ENCODE measurements around the gene COMTD1. TPM values are rescaled to one million over a fixed set of nuclear protein-coding genes. Genes with fewer than 3 reads are reported as not detected.
"Not testable (repeated sequence)": the region's sequence is repeated elsewhere in the genome, so short reads cannot be mapped to it uniquely, and the experiment has no call there.

The COMTD1 gene
- total RNA-seq, 2 donors from 2014 or later = 10.0 to 18.1 TPM

- DNase-seq (ENCODE audit: low spot score) = peak; percentile 96
- intact Hi-C loops (cut with DNase I) = loop anchor here in 1 of 2 donors (5.0 kb wide), 1 partner anchor 118 kb away; the partner anchor contains the start of gene SAMD8
Measured at GRCh38 chr10:75230600-75231038, 5.1 kb downstream of the COMTD1 start.

DNA sequence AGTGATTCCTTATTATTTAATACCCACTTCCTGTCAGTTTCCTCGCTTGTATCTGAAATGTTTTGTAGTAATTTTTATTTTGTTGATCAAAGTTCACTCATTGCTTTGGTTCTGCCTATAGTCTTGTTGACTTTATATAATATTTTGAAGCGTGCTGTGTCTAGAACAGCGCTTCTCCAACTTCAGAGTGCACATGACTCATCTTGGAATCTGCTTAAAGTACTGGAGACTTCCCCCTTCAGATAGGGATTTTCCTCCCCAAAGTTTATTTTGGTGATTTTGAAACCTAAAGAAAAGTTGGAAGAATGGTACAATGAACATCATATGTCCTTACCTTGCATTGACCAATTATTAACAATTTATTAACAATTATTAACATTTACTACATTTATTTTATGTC, 5.8 kb downstream of the COMTD1 start:
- DNase-seq (ENCODE audit: low spot score) = no peak
- intact Hi-C loops (cut with DNase I) = loop anchor here in 1 of 2 donors (5.0 kb wide), 1 partner anchor 118 kb away; the partner anchor contains the start of gene SAMD8

GRCh38 chr10:75228834-75229233, 6.9 kb downstream of the COMTD1 start:
- no peak for DNase-seq (ENCODE audit: low spot score)
- intact Hi-C loops (cut with DNase I) = no loop called here

GRCh38 chr10:75228278-75228677, 7.5 kb downstream of the COMTD1 start:
- no peak for DNase-seq (ENCODE audit: low spot score)
- intact Hi-C loops (cut with DNase I) = no loop called here

DNA sequence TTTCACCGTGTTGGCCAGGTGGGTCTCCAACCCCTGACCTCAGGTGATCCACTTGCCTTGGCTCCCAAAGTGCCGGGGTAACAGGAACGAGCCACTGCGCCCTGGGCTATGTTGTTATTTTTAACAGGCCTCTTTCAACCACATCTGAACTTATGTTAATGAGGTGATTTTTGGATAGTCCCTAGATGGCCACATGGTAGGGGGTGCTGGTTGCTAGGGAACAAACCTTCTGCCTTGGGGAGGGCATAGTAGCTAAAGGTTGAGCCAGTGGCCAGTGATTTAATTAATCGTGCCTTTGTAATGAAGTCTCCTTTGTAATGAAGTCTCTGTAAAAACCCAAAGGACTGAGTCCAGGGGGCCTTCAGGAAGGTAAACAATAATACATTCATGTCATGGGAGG, 9.1 kb downstream of the COMTD1 start:
- intact Hi-C loops (cut with DNase I) = no loop called here
- DNase-seq (ENCODE audit: low spot score) = no peak

DNA sequence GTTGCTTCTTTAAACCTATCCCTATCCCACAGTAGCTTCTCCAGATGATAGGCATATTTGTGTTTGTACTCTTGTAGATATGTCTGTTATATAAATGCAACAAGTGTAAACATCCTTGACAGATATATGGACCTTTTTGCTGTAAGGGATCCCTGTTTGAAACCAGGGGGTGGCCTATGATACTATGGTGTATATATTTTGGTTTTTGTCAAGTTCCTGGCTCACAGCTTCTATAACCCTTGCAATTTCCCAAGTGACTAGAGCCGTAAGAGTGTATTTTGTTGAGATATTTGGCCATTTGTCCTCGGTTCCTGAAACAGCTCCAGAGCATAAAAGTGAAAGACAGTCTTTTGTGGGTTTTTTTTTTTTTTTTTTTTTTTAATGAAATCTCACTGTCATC, 9.7 kb downstream of the COMTD1 start:
- DNase-seq (ENCODE audit: low spot score) = no peak
- intact Hi-C loops (cut with DNase I) = no loop called here

GRCh38 chr10:75223507-75223906, 12.2 kb downstream of the COMTD1 start:
- no peak for DNase-seq (ENCODE audit: low spot score)
- intact Hi-C loops (cut with DNase I) = no loop called here

GRCh38 chr10:75221492-75221891, 14.3 kb downstream of the COMTD1 start:
- intact Hi-C loops (cut with DNase I); DNase-seq (ENCODE audit: low spot score): not testable (repeated sequence)

DNA sequence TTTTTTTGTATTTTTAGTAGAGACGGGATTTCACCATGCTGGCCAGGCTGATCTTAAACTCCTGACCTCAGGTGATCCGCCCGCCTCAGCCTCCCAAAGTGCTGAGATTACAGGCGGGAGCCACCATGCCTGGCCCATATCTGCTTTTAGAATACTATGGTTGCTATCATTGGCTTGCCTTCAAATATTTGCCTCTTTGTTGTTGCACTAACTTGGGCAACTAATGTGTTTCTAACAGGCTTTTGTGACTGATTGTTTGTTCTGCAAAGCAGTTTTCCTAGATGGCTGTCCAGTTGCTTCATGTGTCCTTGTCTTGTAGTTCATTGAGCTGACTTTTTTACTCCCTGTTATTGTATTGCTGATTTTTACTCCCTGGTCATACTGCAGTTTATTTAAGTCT, 15.5 kb downstream of the COMTD1 start:
- DNase-seq (ENCODE audit: low spot score) = no peak
- intact Hi-C loops (cut with DNase I) = no loop called here

GRCh38 chr10:75212343-75212742, 23.4 kb downstream of the COMTD1 start:
- DNase-seq (ENCODE audit: low spot score) = no peak
- intact Hi-C loops (cut with DNase I) = no loop called here

DNA sequence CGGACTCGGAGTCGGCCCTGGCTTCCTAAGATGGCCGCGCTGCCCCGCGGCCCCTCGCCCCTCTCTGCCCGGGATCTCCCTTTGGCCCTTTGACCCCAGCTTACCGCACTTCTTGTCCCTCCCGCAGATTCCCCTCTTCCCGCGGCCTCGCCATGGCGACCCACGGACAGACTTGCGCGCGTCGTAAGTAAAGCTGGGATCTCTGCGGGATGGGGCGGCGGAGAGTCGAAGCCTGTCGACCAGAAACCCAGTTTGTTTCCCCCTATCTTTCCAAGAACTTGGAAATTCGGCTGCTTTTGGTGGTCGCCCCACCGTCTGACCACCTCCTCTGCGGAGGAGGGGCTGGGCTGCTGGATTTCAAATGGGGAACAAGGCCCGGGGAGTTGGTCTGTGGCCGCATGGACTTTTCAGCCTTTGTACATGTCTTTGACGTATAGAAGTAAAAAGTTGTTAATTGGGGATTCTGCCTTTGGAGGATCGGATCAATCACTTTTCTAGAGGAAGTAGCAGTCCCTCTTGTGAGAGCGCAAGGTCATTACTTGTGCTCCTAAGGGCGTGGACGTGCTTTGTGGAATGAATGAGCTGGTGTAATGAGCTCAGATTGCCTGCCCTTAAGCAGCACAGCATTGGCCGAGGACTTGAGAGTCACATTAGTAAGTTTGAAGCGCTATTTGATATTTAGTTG, 24.6 kb downstream of the COMTD1 start:
- no peak for DNase-seq (ENCODE audit: low spot score)
- intact Hi-C loops (cut with DNase I) = no loop called here

DNA sequence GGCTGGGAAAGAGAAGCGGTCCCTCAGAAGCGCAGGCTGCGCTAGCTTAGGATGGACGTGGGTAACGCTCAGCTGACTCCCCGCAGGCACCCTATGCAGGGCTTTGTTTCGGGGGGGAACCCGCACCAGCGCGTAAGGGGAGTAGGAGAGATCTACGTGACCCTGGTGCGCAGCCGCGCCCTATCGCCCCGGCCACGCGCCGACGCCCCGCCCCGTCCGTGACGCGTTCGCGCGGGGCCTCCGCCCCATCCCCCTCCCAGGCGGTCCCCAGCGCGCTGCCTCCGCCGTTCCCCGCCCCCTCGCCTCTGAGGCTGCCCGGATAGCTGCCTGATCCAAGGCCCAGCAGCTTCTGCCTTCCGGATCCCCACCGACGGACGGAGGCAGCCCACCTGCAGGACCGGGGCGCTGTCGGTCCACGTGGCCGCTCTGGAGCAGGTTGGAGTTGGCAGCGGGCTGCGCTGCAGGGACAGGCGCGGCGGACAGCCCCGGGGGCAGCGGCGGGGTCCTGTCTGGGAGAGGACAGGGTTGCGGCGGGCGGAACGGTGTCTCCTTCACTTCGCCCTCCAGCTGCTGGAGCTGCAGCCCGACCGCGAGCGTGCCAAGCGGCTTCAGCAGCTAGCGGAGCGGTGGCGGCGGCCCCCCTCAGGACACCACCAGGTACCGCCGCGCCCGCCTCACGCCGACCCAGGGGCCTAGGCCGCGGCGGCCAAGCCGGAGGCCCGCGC, 25.3 kb downstream of the COMTD1 start, which contains the start of gene VDAC2:
VDAC2 (plus strand) TSS at position 515 of the 725 bp plus-strand sequence. CDS start 363 bp downstream, outside the sequence.
- peak; percentile 98 for DNase-seq (ENCODE audit: low spot score)
- intact Hi-C loops (cut with DNase I) = no loop called here

- DNase-seq (ENCODE audit: low spot score) = peak; percentile 96
- intact Hi-C loops (cut with DNase I) = no loop called here
Measured at GRCh38 chr10:75209921-75210281, 25.9 kb downstream of the COMTD1 start.

DNA sequence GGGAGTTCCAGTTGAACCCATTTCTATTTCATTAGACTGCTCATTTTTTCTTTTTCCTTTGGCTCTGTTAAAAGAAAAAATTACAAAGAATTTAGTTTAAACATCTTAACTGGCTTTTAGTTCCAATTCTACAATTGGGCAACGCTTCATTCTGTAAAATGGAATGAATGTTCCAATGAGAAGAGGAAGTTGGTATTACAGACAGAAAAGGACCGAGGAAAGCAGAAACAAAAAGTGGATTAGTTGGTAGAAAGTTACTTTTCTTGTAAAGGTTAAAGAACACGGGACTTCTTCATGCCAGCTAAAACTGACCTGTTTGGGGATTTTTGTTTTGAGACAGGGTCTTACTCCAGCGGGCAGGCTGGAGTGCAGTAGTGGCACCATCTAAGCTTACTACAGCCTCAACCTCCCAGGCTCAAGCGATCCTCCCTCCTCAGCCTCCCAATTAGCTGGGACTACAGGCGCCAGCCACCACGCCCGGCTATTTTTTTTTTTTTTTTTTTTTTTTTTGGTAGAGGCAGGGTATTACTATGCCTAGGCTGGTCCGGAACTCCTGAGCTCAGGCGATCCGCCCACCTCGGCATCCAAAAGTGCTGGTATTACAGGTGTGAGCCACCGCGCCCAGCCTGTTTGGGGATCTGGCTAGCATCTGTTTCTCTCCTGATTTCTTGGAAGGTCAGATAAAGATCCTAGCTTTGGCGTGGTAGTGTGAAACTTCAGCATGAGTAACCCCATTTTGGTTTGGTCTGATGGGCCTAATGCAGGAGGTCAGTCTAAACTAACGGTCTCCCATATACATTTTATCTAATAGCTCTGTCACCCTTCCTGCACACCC, 26.5 kb downstream of the COMTD1 start:
- DNase-seq (ENCODE audit: low spot score) = no peak
- intact Hi-C loops (cut with DNase I) = no loop called here

DNA sequence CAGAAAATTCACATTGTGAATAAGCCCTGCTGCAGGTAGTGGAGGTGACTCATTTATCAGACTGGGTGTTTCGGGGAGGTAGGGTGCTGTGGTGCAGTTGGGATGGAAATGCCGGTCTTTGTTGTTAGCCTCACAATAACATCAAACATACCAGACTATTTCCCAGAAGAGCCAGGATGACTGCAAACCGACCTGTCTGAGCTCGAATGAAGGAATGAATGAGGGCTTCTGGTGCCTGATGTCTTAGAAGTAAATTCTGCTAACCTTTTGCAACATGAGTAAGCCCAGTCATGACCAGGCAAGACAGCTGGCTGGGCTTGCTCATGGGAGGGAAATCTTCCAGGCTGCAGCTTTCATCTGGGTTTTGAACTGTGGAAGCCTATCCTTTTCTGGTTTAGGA, 27.6 kb downstream of the COMTD1 start:
- intact Hi-C loops (cut with DNase I) = no loop called here
- DNase-seq (ENCODE audit: low spot score) = no peak

DNA sequence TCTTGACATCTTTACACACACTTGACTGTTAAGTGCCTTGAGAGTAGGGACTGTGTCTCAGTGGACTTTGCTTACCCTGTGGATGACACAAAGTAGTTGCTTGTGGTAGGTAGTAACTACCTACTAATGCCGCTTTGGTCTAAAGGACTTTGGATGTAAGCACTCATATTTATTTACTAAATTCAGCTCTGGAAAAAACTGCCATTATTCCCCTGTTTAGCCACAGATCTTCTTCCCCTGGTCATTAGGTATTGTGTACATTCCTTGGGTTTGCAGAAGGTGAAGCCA, 28.0 kb downstream of the COMTD1 start:
- intact Hi-C loops (cut with DNase I) = no loop called here
- no peak for DNase-seq (ENCODE audit: low spot score)

GRCh38 chr10:75207079-75207856, 28.5 kb downstream of the COMTD1 start:
- intact Hi-C loops (cut with DNase I) = no loop called here
- no peak for DNase-seq (ENCODE audit: low spot score)

- DNase-seq (ENCODE audit: low spot score); intact Hi-C loops (cut with DNase I): not testable (repeated sequence)
Measured at GRCh38 chr10:75206638-75207037, 29.1 kb downstream of the COMTD1 start.

GRCh38 chr10:75205908-75206307, 29.8 kb downstream of the COMTD1 start:
- intact Hi-C loops (cut with DNase I) = no loop called here
- no peak for DNase-seq (ENCODE audit: low spot score)
